K562 (cell line): ENCODE data around the gene ZNF521. TPM values are rescaled to one million over a fixed set of nuclear protein-coding genes. Genes with fewer than 3 reads are reported as not detected.

Experiments used
- CAMTA2 ChIP-seq: fragments of 250-450 bp; sonication (Bioruptor Pico); conservative IDR thresholded peaks from 2 replicates; pipeline ENCODE4 v1.5.1; 2022
- CBX5 ChIP-seq: IDR thresholded peaks from 2 replicates; pipeline ENCODE4 v1.6.1; 2014; ENCODE audit warnings: low read depth, borderline replicate concordance
- E2F4 ChIP-seq: sonication (generic); formaldehyde crosslinking; IDR thresholded peaks from 2 replicates; pipeline ENCODE4 v1.8.0; 2022; ENCODE audit warnings: mild to moderate bottlenecking, low read depth, missing genetic modification reagents
- ERF ChIP-seq: fragments of 450-650 bp; formaldehyde crosslinking; IDR thresholded peaks from 2 replicates; pipeline ENCODE4 v1.4.0; 2020; ENCODE audit warnings: mild to moderate bottlenecking, mixed read lengths
- KAT2B ChIP-seq: IDR thresholded peaks from one replicate; pipeline ENCODE4 v1.6.1; 2012; ENCODE audit warnings: low read depth, mild to moderate bottlenecking, control low read depth, inconsistent platforms, low read length, moderate library complexity
- MEIS2 ChIP-seq: fragments of 450-650 bp; IDR thresholded peaks from 2 replicates; pipeline ENCODE4 v1.6.1; 2014; ENCODE audit warnings: mild to moderate bottlenecking; ENCODE audit not compliant: partially characterized antibody
- NR1H2 ChIP-seq: sonication (generic); formaldehyde crosslinking; IDR thresholded peaks from 2 replicates; pipeline ENCODE4 v1.4.0; 2020; ENCODE audit warnings: mild to moderate bottlenecking, missing genetic modification reagents
- RBBP5 ChIP-seq: fragments of 200-600 bp; sonication (generic); IDR thresholded peaks from 2 replicates; pipeline ENCODE4 v1.6.1; 2012; ENCODE audit warnings: borderline replicate concordance, mild to moderate bottlenecking, low read length, control low read depth, inconsistent platforms; ENCODE audit not compliant: insufficient read depth, poor library complexity, severe bottlenecking
- RFX7 ChIP-seq: fragments of 250-450 bp; sonication (Bioruptor Pico); IDR thresholded peaks from 2 replicates; pipeline ENCODE4 v1.5.1; 2021; ENCODE audit warnings: mild to moderate bottlenecking
- SMAD4 ChIP-seq: fragments of 250-450 bp; sonication (Bioruptor Pico); conservative IDR thresholded peaks from 2 replicates; pipeline ENCODE4 v1.8.0; 2021; ENCODE audit warnings: inconsistent platforms, mild to moderate bottlenecking, moderate library complexity
- SREBF2 ChIP-seq: sonication (generic); formaldehyde crosslinking; IDR thresholded peaks from 2 replicates; pipeline ENCODE4 v1.4.0; 2020; ENCODE audit warnings: mild to moderate bottlenecking, missing genetic modification reagents
- TAF15 ChIP-seq: fragments of 200-400 bp; formaldehyde crosslinking; IDR thresholded peaks from 2 replicates; pipeline ENCODE4 v1.6.1; 2017; ENCODE audit warnings: mild to moderate bottlenecking, low read depth, low read length, moderate library complexity
- VEZF1 ChIP-seq: fragments of 200-800 bp; sonication (Bioruptor generic); IDR thresholded peaks from 2 replicates; pipeline ENCODE4 v1.6.1; 2017; ENCODE audit warnings: missing genetic modification characterization, missing compliant biosample characterization
- ZC3H11A ChIP-seq: IDR thresholded peaks from 2 replicates; pipeline ENCODE4 v1.6.1; 2012; ENCODE audit warnings: low read depth, low read length, improper control_type of control experiment
- ZNF561 ChIP-seq: fragments of 450-650 bp; formaldehyde crosslinking; conservative IDR thresholded peaks from 2 replicates; pipeline ENCODE4 v1.4.0; 2020; ENCODE audit warnings: mild to moderate bottlenecking, moderate library complexity
- ZNF592 ChIP-seq: fragments of 450-650 bp; IDR thresholded peaks from 2 replicates; pipeline ENCODE4 v1.6.1; 2017; ENCODE audit warnings: antibody characterized with exemption, mild to moderate bottlenecking
- polyA plus RNA-seq, 8 experiments: library from polyadenylated mRNA; depleted of rRNA in 4 of 8; stranded (reverse) in 5 of 8; unstranded in 3 of 8; fragments of >200 nt; fragmentation: Nextera tagmentation in 2 of 8; fragmentation: Illumina TruSeq in 1 of 8; extraction: Ambion mirVana in 2 of 8; extraction: Trizol in 1 of 8; gene quantifications; 2 replicates each; pipeline versions ENCODE4 v1.2.1 to v1.2.3, GENCODE V29; 2011 to 2014; ENCODE audit warnings: inconsistent platforms in 1 of 8, missing spikeins in 1 of 8
- total RNA-seq, 7 experiments: library from RNA; depleted of rRNA in 6 of 7; stranded (reverse); fragments of >200 nt in 6 of 7; fragmentation: Illumina TruSeq in 2 of 7; extraction: Trizol in 2 of 7; gene quantifications; 2 replicates each; pipeline versions ENCODE4 v1.2.1 to v1.2.3, GENCODE V29; 2011 to 2021; ENCODE audit warnings: low replicate concordance in 1 of 7

The ZNF521 gene
- total and polyA plus RNA-seq, 9 of the 15 experiments (the other 6 are each of a cell fraction or from before 2014, with no cell fraction given) = 1.2 to 5.8 (median 1.6) TPM

- no peak for TF ChIP-seq ZC3H11A
- TF ChIP-seq ERF (CRISPR knock-in tag) = no peak
- no peak for TF ChIP-seq E2F4
- TF ChIP-seq CBX5 = no peak
- TF ChIP-seq ZNF592 = no peak
- TF ChIP-seq KAT2B = no peak
- TF ChIP-seq RBBP5 = no peak
- TF ChIP-seq NR1H2 (CRISPR knock-in tag) = no peak
- TF ChIP-seq RFX7 (CRISPR knock-in tag) = no peak
- peak; percentile 71 for TF ChIP-seq MEIS2
- TF ChIP-seq TAF15 = no peak
- TF ChIP-seq CAMTA2 (CRISPR knock-in tag) = no peak
- TF ChIP-seq ZNF561 (CRISPR knock-in tag) = no peak
- TF ChIP-seq SREBF2 (CRISPR knock-in tag) = no peak
- TF ChIP-seq SMAD4 (CRISPR knock-in tag) = no peak
- no peak for TF ChIP-seq VEZF1 (CRISPR knock-in tag)
Observed at GRCh38 chr18:25310045-25310444, 41.9 kb downstream of the ZNF521 start (continued).
